DMS 273 (cell line): Measurements from ENCODE around the gene C17orf114.
A peak's percentile ranks its signal among the peaks of the same experiment; 100 is the strongest.
"Not testable (repeated sequence)": the region's sequence is repeated elsewhere in the genome, so short reads cannot be mapped to it uniquely, and the experiment has no call there.

Experiments used
- DNase-seq: peaks from one replicate; lab custom pipeline; 2025; ENCODE audit not compliant: unreplicated experiment; lab: John Stamatoyannopoulos, UW

The C17orf114 gene

DNA sequence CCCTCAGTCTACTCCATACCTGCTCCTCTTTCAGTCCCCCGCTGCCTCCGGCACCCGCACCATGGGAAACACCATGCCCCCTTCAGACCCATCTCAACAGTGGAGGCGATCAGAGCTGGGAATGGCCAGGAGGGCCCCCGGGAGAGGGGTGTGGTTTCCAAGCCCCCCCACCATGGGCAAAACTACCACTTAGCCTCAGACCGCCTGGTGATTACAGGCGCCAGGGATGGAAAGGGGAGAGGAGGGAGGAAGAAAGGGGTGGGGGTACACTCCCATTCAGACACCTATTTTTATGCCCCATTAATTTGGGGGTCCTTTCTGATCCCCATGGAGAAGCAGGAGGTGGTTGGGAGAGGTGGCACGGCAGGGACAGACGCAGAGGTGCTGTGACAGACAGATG, at the start of gene C17orf114:
TSS of gene C17orf114 (minus strand) at position 101 of the 400 bp plus-strand sequence.
- DNase-seq, result no peak

- DNase-seq, result no peak
Observed at GRCh38 chr17:4851084-4851483, 49.0 kb upstream of the C17orf114 start.

GRCh38 chr17:4850246-4850645, 48.1 kb upstream of the C17orf114 start:
- DNase-seq, result no peak

DNA sequence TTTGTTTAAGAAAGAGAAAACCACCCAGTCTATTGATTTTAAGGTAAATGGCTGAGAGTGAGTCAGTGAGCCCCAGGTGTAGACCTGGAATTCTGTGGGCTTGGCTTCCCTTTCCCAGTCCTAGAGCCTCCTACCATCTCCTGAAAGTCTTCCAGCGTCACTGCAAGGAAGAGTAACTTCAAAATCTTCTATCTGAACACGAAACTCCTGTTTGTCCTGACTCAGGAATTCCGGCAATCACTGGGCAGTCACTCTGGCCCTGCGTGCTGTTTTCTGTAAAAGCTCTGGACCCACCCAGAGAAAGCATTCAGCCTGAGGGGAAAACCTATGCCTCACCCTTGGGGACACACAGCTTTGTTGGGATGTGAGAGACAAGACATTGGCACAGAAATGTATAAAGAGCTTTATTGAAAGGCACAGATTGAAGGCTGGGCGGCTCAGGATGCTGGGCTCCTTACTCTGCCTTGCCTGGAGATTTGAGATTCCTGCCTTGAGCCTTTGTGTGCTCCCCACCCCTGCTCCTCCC, 46.9 kb upstream of the C17orf114 start:
- no peak for DNase-seq

DNA sequence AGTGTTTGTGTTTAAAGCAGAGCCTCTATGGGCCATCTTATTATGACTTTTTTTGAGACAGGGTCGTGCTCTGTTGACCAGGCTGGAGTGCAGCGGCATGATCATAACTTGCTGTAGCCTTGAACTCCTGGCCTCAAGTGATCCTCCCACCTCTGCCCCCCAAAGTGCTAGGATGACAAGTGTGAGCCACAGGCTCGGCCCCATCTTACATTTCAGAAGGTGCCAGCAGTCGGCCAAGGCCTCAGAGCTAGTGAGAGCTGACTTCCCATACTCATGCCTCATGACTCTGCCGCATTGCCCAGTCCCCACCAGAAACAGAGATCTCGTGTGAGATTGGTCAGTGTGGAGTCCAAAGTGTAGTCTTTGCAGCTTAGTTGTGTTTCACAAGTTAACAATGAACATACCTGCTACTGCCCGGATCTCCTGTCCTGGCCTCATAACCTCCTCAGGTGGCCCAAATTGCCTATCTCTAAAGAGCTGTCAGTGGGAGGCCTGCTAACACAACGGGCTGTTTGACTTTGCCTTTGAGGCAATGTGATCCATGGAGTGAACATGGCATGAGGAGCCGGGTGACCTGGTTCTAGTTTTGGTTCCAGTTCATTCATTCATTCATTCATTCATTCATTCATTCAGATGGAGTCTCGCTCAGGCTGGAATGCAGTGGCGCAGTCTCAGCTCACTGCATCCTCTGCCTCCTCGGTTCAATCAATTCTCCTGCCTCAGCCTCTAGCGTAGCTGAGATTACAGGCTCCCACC, 44.7 kb upstream of the C17orf114 start:
- DNase-seq, result no peak

GRCh38 chr17:4845118-4845517, 43.0 kb upstream of the C17orf114 start:
- no peak for DNase-seq

DNA sequence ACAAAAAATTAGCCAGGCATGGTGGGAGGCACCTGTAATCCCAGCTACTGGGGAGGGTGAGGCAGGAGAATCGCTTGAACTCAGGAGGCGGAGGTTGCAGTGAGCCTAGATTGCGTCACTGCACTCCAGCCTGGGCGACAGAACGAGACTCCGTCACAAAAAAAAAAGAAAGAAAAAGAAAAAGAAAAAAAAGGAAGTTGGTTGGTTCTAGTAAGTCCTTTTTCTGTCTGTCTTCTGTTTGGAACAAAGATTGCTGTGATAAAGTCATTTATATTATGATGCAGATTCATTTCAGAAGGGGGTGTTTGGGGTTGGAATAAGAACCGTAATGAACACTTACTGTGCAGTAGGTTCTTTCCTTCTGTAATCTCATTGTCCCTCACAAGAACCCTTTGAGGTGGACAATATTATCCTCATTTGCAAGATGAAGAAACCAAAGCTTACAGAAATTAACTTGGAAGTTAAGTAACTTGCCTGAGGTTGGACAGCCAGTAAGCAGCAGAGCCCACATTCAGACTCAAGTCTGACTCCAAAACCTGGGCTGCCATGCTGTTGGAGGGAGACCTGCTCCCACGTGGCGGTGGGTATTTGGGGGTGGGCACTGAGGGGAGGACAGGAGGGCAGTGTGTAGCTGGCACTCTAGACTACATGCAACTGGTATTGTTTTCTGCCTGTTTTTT, 41.3 kb upstream of the C17orf114 start:
- DNase-seq, result no peak

DNA sequence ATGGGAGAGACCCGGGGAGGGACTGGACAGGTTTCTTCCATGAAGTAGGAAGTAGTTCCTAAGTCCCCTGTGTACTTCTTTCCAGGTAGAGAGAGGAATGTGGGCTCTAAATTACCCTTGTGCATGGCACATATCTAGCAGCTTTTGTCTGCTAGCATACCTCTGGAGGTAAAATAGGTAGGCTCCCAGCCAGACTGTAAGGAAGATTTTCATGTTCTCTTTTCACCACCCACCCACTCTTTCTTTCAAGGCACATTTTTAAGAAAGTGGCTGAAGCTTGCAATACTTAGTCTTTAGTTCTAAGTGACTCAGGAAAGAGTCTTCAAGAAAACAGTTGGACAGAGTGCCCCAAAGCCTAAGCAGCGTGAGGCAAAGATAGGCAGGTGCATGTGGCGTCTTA, 40.2 kb upstream of the C17orf114 start:
- DNase-seq, result no peak

GRCh38 chr17:4840893-4841242, 38.7 kb upstream of the C17orf114 start:
- no peak for DNase-seq

DNA sequence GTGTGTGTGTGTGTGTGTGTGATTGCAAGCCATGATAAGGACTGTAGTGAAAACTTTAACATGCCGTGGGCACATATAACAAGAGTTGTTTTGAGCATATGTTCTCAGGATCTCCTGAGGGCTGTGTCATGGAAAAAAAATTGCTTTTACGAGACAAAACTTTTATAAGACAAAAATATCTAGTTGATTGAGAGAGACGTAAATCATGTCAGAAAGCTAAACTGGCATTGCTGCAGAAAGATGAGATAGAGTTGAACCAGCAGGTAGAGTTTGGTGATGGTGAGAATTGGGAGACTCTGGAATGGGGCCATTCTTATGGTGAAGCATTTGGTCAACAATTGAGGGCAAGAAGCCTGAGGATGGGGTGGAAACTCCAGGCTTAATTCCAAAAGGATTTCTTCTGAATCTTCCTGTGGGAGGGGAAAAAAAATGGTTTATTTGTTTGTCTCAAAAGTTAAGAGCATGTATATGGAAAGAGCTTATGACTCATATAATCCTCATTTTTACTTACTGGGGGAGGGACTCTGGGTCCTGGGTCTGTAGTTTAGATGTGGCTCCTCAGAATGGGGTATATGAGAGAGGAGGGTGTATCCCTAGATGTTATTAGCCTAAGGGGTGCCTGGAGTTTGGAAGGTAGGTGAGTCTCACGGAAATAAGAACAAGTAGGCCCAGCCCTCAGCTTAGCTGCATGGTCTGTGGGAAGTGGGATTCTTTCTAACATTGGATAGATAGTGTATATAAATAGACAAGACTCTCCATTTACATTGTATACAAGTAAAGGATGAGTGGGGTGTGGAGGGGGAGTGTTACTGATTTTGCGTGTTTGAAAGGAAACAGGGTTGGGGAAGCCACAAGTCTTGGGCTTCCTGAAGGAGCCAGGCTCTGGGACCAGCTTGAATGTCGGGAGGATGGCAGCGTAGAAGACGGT, 38.1 kb upstream of the C17orf114 start:
- no peak for DNase-seq

- no peak for DNase-seq
Observed at GRCh38 chr17:4839221-4839620, 37.1 kb upstream of the C17orf114 start.

- no peak for DNase-seq
Observed at GRCh38 chr17:4838309-4838785, 36.2 kb upstream of the C17orf114 start.

- no peak for DNase-seq
Observed at GRCh38 chr17:4837471-4838308, 35.6 kb upstream of the C17orf114 start.

GRCh38 chr17:4836221-4836620, 34.1 kb upstream of the C17orf114 start:
- DNase-seq, result no peak

DNA sequence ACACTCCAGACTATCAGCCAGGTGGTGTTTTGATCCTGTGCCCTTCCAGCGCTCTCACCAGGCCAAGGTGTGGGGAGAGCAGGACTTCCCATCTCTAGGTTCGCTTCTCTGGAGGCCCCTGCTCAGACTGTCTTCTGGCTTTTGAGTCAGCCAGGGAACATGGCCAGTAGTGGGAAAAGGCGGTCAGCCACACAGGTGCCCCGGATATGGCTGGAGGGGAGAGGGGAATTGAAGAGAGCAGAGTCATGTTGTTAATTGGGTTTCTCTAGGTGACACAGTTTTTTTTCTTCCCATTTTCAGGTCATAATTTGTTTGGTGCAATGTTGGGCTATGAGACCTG, 32.5 kb upstream of the C17orf114 start:
- no peak for DNase-seq

DNA sequence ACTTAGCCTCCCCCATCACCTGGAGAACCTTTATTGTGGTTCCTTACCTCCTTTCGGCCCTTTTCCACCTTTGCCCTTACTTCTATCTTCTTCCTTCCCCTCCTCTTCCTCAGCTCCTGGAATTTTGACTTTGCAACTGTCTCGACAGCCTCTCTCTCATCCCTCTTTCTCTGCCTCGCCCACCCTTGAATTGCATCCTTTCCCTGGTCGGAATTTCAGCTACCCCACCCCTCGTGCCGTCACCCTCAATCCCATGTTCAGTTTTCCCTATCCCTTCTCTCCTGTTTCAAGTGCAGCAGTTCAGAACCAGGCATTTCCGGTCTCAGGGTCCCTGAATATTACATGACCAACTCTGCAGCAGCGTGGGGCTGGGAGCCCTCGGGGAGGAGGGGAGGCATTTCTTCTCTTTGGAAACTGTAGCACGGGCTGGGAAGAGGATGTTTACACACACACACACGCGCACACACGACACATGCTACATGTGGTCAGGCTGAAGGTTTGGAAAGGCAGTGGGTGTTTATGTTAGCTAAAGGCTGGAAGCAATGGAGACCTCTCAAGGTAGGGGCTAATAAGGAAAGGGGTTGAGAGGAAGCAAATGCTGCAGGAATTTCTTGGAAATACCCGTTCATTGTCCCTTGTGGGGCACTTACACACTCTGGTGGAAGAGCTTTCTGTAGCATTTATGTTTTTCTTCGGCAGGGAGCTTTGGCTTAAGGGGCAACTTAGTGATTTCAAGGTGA, 32.0 kb upstream of the C17orf114 start:
- peak; percentile 46 for DNase-seq

DNA sequence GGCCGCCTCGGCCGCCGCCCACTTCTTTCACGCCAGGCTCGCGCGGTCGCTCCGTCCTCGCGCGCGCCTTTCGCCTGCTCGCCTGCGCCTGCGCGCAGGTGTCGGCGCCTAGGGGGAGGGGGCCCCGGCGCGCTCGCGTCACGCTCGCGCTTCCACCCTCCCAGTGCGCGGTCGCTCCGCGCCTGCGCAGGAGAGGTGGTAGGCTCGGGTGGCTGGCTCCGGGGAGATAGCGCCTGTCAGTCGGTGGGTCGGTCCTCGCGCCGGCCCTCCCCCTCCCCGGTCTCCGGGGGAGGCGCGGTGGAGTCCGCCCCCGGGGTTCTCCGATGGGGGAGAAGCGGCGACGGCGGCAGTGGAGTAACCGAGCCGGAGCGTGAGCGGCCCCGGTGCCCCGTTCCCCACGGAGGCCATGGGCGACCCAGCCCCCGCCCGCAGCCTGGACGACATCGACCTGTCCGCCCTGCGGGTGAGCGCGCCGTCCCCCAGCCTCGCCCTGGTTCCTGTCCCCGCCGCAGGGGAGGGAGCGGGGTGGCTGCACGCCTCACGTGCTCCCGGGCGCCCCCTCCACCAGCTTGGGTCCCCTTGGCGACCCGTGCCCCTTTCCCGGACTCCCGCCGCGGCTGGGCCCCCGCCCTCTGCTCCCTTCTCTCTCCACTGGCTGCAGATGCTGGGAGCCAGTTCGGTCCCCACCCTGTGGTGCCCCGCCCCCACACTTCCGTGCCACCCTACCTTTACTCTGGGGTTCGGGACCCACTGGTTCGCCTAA, 31.2 kb upstream of the C17orf114 start, which contains the start of gene MINK1:
TSS of gene MINK1 (plus strand) at position 163 of the 763 bp plus-strand sequence. CDS start at position 407, 244 bp downstream.
- peak; percentile 96 for DNase-seq

DNA sequence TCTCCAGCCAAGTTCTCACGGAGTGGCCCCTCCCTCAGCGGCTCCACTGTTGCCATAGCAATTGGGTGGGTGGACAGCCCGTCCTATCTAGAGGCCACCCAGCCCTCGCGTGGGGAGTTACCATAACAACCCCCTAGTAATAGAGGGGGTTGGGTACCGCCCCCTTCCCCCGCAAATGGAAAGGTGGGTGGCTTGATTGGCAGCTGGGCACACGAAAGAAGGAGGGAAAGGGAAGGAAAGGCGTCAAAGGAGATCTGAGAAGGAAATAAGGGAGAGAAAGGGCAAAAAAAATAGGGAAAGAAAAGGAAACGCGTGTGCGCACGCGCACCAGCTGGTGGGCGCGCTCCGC, 30.7 kb upstream of the C17orf114 start:
- not testable (repeated sequence) for DNase-seq

DNA sequence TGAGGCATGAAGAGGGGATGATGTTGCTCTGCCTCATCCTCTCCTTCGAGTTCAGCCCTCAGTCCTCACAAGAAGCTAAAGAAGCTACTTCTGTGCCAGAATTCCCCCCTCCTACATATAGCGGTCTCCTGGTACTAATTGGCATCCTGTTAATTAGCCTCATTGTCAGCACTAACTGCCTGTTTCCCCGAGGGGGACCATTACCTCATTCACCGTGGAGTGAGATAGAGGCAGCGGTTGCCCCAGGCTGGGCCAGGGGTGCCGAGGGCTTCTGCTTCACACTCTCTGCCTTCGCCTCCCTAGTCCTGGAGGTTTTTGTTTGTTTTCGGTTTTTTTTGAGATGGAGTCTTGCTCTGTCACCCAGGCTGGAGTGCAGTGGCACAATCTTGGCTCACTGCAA, 25.3 kb upstream of the C17orf114 start:
- no peak for DNase-seq
